Measurements from ENCODE around the gene IQGAP2. TPM values are rescaled to one million over a fixed set of nuclear protein-coding genes. Genes with fewer than 3 reads are reported as not detected.

Gene IQGAP2
- total RNA-seq, 1 experiment from 2014 or later: 0.59 TPM

DNA sequence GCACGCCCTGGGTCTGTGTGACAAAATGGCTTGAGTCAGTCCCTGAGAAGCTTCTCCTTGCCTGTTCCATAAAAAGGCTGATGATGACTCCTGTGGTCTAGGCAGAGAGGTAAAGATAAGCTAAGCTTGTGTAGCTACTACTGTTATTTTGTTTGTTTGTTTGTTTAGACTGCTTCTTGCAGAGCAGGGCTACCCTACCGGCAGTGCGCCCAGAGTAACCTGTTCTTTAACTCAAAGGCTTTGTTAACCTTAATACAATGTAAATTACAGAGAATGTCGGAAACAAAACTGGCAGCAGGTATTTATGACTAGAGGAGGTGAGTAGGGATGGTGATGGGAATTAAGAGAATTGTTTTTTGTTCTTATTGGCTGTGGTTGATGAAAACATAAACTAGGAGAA, 132.5 kb downstream of the IQGAP2 start:
- Histone ChIP-seq H3K4me1 (ENCODE audit: control insufficient read depth, insufficient read depth, low read length) (no peaks in the 10 kb centered on the region), H3K36me3 (ENCODE audit: control insufficient read depth, insufficient read depth, low read length) (no peaks in the 10 kb centered on the region), H3K4me3 (ENCODE audit: low read depth in 2 of 2, low read length in 2 of 2) (no peak overlapping the region), H3K9me3 (ENCODE audit: control insufficient read depth, insufficient read depth, low read depth, low read length) (no peaks in the 10 kb centered on the region), H3K27me3 (ENCODE audit: control insufficient read depth, insufficient read depth, low read length) (no peaks in the 10 kb centered on the region; the same call in 1 of the 2 replicates), H3K27ac (ENCODE audit: low read length) (no peak overlapping the region)
- no peak for TF ChIP-seq SIN3A (IDR thresholded peaks at IDR 0.05; ENCODE audit: borderline replicate concordance, insufficient read depth, low read depth, low read length)
- TF ChIP-seq POLR2AphosphoS5 (IDR thresholded peaks at IDR 0.05; ENCODE audit: low read depth, low read length): no peak
- TF ChIP-seq, protein P1, sequence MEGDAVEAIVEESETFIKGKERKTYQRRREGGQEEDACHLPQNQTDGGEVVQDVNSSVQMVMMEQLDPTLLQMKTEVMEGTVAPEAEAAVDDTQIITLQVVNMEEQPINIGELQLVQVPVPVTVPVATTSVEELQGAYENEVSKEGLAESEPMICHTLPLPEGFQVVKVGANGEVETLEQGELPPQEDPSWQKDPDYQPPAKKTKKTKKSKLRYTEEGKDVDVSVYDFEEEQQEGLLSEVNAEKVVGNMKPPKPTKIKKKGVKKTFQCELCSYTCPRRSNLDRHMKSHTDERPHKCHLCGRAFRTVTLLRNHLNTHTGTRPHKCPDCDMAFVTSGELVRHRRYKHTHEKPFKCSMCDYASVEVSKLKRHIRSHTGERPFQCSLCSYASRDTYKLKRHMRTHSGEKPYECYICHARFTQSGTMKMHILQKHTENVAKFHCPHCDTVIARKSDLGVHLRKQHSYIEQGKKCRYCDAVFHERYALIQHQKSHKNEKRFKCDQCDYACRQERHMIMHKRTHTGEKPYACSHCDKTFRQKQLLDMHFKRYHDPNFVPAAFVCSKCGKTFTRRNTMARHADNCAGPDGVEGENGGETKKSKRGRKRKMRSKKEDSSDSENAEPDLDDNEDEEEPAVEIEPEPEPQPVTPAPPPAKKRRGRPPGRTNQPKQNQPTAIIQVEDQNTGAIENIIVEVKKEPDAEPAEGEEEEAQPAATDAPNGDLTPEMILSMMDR (IDR thresholded peaks at IDR 0.05): no peak
- TF ChIP-seq TCF7L2 (IDR thresholded peaks at IDR 0.05; ENCODE audit: low read depth, low read length): no peak
- TF ChIP-seq REST (IDR thresholded peaks at IDR 0.05; ENCODE audit: insufficient read depth in 1 of 2, low read depth in 2 of 2, low read length in 1 of 2): no peak
- intact Hi-C loops (cut with micrococcal nuclease; ENCODE audit: unreplicated experiment) (no loop called here), in situ Hi-C loops (cut with HindIII; ENCODE audit: low pct_unique_long_range_greater_than_20kb, low sequenced_read_pairs) (no loop called here)
- ChIA-PET CTCF (no interaction called here), POLR2A (no interaction called here)
- ATAC-seq (no peak), DNase-seq (ENCODE audit: low read depth, low spot score) (no peak)
- no TSS peak for BruUV-seq (replicated peaks)

- ATAC-seq (no peak), DNase-seq (ENCODE audit: low read depth, low spot score) (no peak)
- TF ChIP-seq, protein P1 (IDR thresholded peaks at IDR 0.05): no peak
- TF ChIP-seq REST (IDR thresholded peaks at IDR 0.05; ENCODE audit: insufficient read depth in 1 of 2, low read depth in 2 of 2, low read length in 1 of 2) (no peak), POLR2AphosphoS5 (IDR thresholded peaks at IDR 0.05; ENCODE audit: low read depth, low read length) (no peak), SIN3A (IDR thresholded peaks at IDR 0.05; ENCODE audit: borderline replicate concordance, insufficient read depth, low read depth, low read length) (no peak), TCF7L2 (IDR thresholded peaks at IDR 0.05; ENCODE audit: low read depth, low read length) (no peak)
- Histone ChIP-seq H3K9me3 (ENCODE audit: control insufficient read depth, insufficient read depth, low read depth, low read length) (no peaks in the 10 kb centered on the region), H3K36me3 (ENCODE audit: control insufficient read depth, insufficient read depth, low read length) (no peaks in the 10 kb centered on the region), H3K4me1 (ENCODE audit: control insufficient read depth, insufficient read depth, low read length) (no peaks in the 10 kb centered on the region), H3K27ac (ENCODE audit: low read length) (no peak overlapping the region), H3K27me3 (ENCODE audit: control insufficient read depth, insufficient read depth, low read length) (no peaks in the 10 kb centered on the region; the same call in 1 of the 2 replicates), H3K4me3 (ENCODE audit: low read depth in 2 of 2, low read length in 2 of 2) (no peak overlapping the region)
- no TSS peak for BruUV-seq (replicated peaks)
- intact Hi-C loops (cut with micrococcal nuclease; ENCODE audit: unreplicated experiment) (no loop called here), in situ Hi-C loops (cut with HindIII; ENCODE audit: low pct_unique_long_range_greater_than_20kb, low sequenced_read_pairs) (no loop called here)
- ChIA-PET CTCF (interaction anchor here (0.7 kb wide), 1 partner anchor 98 kb away, joined by 3 read pairs; no protein-coding TSS in a partner anchor), POLR2A (no interaction called here)
Observed at GRCh38 chr5:76537073-76537543, 134.0 kb downstream of the IQGAP2 start.
